T-helper 1 cell treated with Interleukin-12 subunit alpha and Interleukin-12 subunit beta and Interleukin-4 antibody, amounts not matched to agents 30 ng/mL and 1 ng/mL, for 36 hours (primary cell): ENCODE data around the gene PIN1. TPM values are rescaled to one million over a fixed set of nuclear protein-coding genes. Genes with fewer than 3 reads are reported as not detected.

ENCODE experiments used
- intact Hi-C: fragments of 100-400 bp; cut with micrococcal nuclease; formaldehyde crosslinking; loops from one replicate; pipeline ENCODE4 v1.15.1; 2024
- total RNA-seq: library from RNA; stranded (reverse); gene quantifications from 2 replicates; pipeline ENCODE4 v1.2.3, GENCODE V29; 2022

PIN1 gene
- total RNA-seq, 1 donor from 2014 or later = 102 TPM

GRCh38 chr19:9850235-9850959 is 15.3 kb downstream of the PIN1 start:
- intact Hi-C loops = loop anchor here (10.0 kb wide), 1 partner anchor 174 kb away; no protein-coding TSS in a partner anchor

GRCh38 chr19:9854282-9854846 is 19.2 kb downstream of the PIN1 start:
- intact Hi-C loops = loop anchor here (10.0 kb wide), 1 partner anchor 170 kb away; no protein-coding TSS in a partner anchor

GRCh38 chr19:9856609-9857008 is 21.5 kb downstream of the PIN1 start:
- intact Hi-C loops = loop anchor here (10.0 kb wide), 1 partner anchor 168 kb away; no protein-coding TSS in a partner anchor

GRCh38 chr19:9857076-9857721 is 22.1 kb downstream of the PIN1 start:
- intact Hi-C loops = loop anchor here (10.0 kb wide), 1 partner anchor 168 kb away; no protein-coding TSS in a partner anchor

GRCh38 chr19:9857920-9858746 is 23.0 kb downstream of the PIN1 start:
- intact Hi-C loops = loop anchor here (1.0 to 10.0 kb wide), 4 partner anchors 8 to 167 kb away; partner anchors contain the start of gene PIN1

GRCh38 chr19:9858766-9859165 is 23.6 kb downstream of the PIN1 start:
- intact Hi-C loops = loop anchor here (1.0 to 10.0 kb wide), 4 partner anchors 8 to 166 kb away; partner anchors contain the start of gene PIN1

GRCh38 chr19:9860407-9860806 is 25.3 kb downstream of the PIN1 start:
- intact Hi-C loops = no loop called here

- intact Hi-C loops = no loop called here
Measured at GRCh38 chr19:9861503-9861902, 26.4 kb downstream of the PIN1 start.

- intact Hi-C loops = no loop called here
Measured at GRCh38 chr19:9862938-9863337, 27.8 kb downstream of the PIN1 start.

- intact Hi-C loops = no loop called here
Measured at GRCh38 chr19:9863759-9864158, 28.6 kb downstream of the PIN1 start.

GRCh38 chr19:9865732-9866501 is 30.8 kb downstream of the PIN1 start:
- intact Hi-C loops = loop anchor here (1.0 to 2.0 kb wide), 2 partner anchors 8 to 13 kb away; no protein-coding TSS in a partner anchor

- intact Hi-C loops = no loop called here
Measured at GRCh38 chr19:9868983-9869617, 34.0 kb downstream of the PIN1 start.

- intact Hi-C loops = no loop called here
Measured at GRCh38 chr19:9871626-9872338, 36.7 kb downstream of the PIN1 start.

- intact Hi-C loops = no loop called here
Measured at GRCh38 chr19:9872618-9873242, 37.6 kb downstream of the PIN1 start.

GRCh38 chr19:9875031-9875627 is 40.0 kb downstream of the PIN1 start:
- intact Hi-C loops = no loop called here

- intact Hi-C loops = no loop called here
Measured at GRCh38 chr19:9875796-9876195, 40.7 kb downstream of the PIN1 start.

- intact Hi-C loops = no loop called here
Measured at GRCh38 chr19:9877780-9878510, 42.8 kb downstream of the PIN1 start.
